ENCODE results near the gene G6PC2.
"Not testable (repeated sequence)": the region's sequence is repeated elsewhere in the genome, so short reads cannot be mapped to it uniquely, and the experiment has no call there.

Gene G6PC2

GRCh38 chr2:168907940-168908662, 7.0 kb downstream of the G6PC2 start:
- DNase-seq, result no peak

- no peak for DNase-seq
Observed at GRCh38 chr2:168910330-168910729, 9.2 kb downstream of the G6PC2 start.

GRCh38 chr2:168912466-168912865, 11.4 kb downstream of the G6PC2 start:
- DNase-seq, result peak in 1 of 2 donors; percentile 44

- peak; percentile 32 to 44 for DNase-seq
Observed at GRCh38 chr2:168912901-168913369, 11.8 kb downstream of the G6PC2 start.

- DNase-seq, result no peak
Observed at GRCh38 chr2:168913495-168913894, 12.4 kb downstream of the G6PC2 start.

GRCh38 chr2:168915441-168916330, 14.6 kb downstream of the G6PC2 start:
- peak in 1 of 2 donors; percentile 8 for DNase-seq

- DNase-seq, result no peak
Observed at GRCh38 chr2:168916331-168916675, 15.2 kb downstream of the G6PC2 start.

- no peak for DNase-seq
Observed at GRCh38 chr2:168920504-168921157, 19.5 kb downstream of the G6PC2 start.

GRCh38 chr2:168926621-168927386, 25.7 kb downstream of the G6PC2 start:
- DNase-seq, result no peak

GRCh38 chr2:168928113-168928831, 27.2 kb downstream of the G6PC2 start:
- no peak for DNase-seq

GRCh38 chr2:168929031-168929430, 27.9 kb downstream of the G6PC2 start:
- no peak for DNase-seq

GRCh38 chr2:168930242-168930641, 29.2 kb downstream of the G6PC2 start:
- no peak for DNase-seq

GRCh38 chr2:168932174-168932573, 31.1 kb downstream of the G6PC2 start:
- DNase-seq, result not testable (repeated sequence)

GRCh38 chr2:168934826-168935225, 33.7 kb downstream of the G6PC2 start:
- no peak for DNase-seq

- DNase-seq, result no peak
Observed at GRCh38 chr2:168935810-168936581, 34.9 kb downstream of the G6PC2 start.

GRCh38 chr2:168939061-168939460, 38.0 kb downstream of the G6PC2 start:
- no peak for DNase-seq

GRCh38 chr2:168939918-168940317, 38.8 kb downstream of the G6PC2 start:
- DNase-seq, result no peak

- DNase-seq, result no peak
Observed at GRCh38 chr2:168941297-168941696, 40.2 kb downstream of the G6PC2 start.

GRCh38 chr2:168944065-168944464, 43.0 kb downstream of the G6PC2 start:
- no peak for DNase-seq

- no peak for DNase-seq
Observed at GRCh38 chr2:168945508-168945907, 44.4 kb downstream of the G6PC2 start.

- no peak for DNase-seq
Observed at GRCh38 chr2:168948621-168949212, 47.6 kb downstream of the G6PC2 start.

Data from hippocampal formation (tissue), 2 donors.